ENCODE data around the gene JUND.

GRCh38 chr19:18310966-18311365, 29.5 kb upstream of the JUND start:
- TF ChIP-seq, protein P1, sequence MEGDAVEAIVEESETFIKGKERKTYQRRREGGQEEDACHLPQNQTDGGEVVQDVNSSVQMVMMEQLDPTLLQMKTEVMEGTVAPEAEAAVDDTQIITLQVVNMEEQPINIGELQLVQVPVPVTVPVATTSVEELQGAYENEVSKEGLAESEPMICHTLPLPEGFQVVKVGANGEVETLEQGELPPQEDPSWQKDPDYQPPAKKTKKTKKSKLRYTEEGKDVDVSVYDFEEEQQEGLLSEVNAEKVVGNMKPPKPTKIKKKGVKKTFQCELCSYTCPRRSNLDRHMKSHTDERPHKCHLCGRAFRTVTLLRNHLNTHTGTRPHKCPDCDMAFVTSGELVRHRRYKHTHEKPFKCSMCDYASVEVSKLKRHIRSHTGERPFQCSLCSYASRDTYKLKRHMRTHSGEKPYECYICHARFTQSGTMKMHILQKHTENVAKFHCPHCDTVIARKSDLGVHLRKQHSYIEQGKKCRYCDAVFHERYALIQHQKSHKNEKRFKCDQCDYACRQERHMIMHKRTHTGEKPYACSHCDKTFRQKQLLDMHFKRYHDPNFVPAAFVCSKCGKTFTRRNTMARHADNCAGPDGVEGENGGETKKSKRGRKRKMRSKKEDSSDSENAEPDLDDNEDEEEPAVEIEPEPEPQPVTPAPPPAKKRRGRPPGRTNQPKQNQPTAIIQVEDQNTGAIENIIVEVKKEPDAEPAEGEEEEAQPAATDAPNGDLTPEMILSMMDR (IDR thresholded peaks at IDR 0.05): no peak
- peak in 1 of 2 donors; percentile 42 for TF ChIP-seq POLR2A (IDR thresholded peaks at IDR 0.05)

All from Peyer's patch (tissue), 4 donors.